Erythroblast (primary cell): Measurements from ENCODE around the gene FOXD1.

Experiments
- GATA1 ChIP-seq: IDR thresholded peaks from 2 replicates; pipeline ENCODE4 v1.6.1; 2011; ENCODE audit warnings: low read depth, mild to moderate bottlenecking, control low read depth, low read length, moderate library complexity
- POLR2A ChIP-seq: IDR thresholded peaks from 2 replicates; pipeline ENCODE4 v1.6.1; 2011; ENCODE audit warnings: mild to moderate bottlenecking, low read length

DNA sequence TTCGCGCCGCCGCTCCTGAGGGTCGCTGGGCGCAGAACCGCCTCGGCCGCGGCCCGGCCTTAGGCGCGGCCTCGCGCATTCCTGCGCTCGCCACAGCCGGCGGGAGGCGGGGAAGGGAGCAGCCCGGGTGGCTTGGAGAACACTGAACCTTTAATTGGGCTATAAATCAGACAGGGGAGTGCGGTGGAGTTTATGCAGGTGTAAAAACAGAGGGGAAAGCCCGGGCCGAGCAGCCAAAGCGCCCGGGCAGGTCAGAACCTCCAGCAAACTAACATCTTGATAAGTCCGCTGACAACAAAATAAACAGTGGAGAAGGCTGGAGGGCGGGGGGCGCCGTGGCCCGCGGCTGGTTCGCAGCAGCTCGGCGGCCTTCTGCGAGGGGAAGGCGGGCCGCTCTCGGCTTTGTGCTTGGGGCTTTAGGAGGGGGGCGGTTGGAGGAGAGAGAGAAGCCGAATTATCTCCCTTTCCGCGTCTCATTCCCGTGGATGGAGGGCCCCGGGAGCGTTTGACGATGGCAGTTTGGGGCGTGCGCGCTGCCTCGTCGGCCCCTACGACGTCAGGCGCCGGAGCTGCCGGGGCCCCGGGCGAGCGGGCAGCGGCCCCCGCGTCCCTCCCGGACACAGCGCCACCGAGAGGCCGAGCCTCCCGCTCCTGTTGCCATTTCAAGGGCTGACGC lies 11.3 kb downstream of the FOXD1 start:
- TF ChIP-seq POLR2A (no peak), GATA1 (no peak)
